ENCODE results near the gene ATP10B. TPM values are rescaled to one million over a fixed set of nuclear protein-coding genes. Genes with fewer than 3 reads are reported as not detected.

Gene ATP10B
- total RNA-seq, 4 donors from 2014 or later, result 17.9 to 29.6 (median 23.5) TPM

DNA sequence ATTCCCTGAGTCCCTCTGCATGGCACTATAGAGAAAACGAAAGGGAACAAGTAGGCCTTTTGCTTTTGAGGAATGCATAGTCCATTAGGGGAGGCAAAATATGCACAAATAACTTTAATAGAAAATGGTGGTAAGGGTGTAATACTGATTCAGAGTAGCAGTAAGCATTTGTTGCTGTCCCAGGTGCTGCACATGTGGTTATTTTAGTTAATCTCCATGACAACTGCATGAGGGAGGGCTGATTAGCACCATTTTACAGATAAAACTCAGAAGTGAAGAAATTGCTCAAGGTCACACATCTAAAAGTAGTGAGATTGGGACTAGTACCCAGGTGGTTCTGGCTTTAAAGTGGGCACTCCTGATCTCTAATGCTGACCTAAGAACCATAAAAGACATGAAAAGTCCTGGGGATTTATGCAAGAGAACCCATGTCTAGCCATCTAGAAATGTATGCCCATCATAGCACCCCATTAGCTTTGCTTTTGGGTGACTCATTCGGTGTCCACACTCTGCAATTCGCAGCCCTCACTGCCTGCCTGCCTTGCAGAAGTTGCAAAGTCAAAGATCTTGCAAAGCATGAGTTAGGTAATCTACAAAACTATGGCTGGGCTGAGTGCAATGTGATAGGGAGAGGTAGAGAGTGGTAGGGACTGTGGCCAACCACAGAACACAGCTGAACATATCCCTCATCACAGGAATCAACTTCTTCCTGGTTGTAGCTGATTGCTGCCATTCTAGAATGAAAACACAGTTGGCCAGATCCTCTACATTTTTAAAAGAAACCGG, 235.1 kb downstream of the ATP10B start:
- 88 to 94% methylated on average over 4 of the region's 4 CpGs for WGBS, 2 donors
- DNase-seq (ENCODE audit: low spot score in 2 of 2), result no peak
- TF ChIP-seq, protein P1, sequence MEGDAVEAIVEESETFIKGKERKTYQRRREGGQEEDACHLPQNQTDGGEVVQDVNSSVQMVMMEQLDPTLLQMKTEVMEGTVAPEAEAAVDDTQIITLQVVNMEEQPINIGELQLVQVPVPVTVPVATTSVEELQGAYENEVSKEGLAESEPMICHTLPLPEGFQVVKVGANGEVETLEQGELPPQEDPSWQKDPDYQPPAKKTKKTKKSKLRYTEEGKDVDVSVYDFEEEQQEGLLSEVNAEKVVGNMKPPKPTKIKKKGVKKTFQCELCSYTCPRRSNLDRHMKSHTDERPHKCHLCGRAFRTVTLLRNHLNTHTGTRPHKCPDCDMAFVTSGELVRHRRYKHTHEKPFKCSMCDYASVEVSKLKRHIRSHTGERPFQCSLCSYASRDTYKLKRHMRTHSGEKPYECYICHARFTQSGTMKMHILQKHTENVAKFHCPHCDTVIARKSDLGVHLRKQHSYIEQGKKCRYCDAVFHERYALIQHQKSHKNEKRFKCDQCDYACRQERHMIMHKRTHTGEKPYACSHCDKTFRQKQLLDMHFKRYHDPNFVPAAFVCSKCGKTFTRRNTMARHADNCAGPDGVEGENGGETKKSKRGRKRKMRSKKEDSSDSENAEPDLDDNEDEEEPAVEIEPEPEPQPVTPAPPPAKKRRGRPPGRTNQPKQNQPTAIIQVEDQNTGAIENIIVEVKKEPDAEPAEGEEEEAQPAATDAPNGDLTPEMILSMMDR (IDR thresholded peaks at IDR 0.05), result no peak
- TF ChIP-seq POLR2A (IDR thresholded peaks at IDR 0.05), result no peak
- no peak overlapping the region for H3K4me3 ChIP-seq (ENCODE audit: low read depth, poor library complexity, severe bottlenecking)
- intact Hi-C loops (cut with DNase I; ENCODE audit: low total_unique reads), result no loop called here

DNA sequence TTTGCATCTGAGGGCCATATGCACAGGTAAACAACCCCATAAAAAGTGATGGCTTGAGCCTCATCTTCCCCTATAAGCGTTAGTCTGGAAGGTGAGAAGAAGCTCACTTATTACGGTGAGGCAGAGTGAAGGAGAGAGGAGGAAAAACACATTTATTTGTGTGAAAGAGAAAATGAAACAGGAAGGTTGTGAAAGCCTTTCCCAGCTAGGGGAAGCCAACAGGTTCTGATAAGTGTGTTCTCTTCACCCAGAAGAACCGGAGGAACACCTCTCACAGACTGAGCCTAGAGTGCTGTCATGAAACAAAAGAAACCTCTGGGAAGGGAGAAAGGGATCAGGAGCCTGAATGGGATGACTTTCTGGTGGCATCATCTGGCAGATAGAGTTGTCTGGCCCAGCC, 237.9 kb downstream of the ATP10B start:
- H3K4me3 ChIP-seq (ENCODE audit: low read depth, poor library complexity, severe bottlenecking), result no peak overlapping the region
- TF ChIP-seq, protein P1 (IDR thresholded peaks at IDR 0.05), result no peak
- no peak for TF ChIP-seq POLR2A (IDR thresholded peaks at IDR 0.05)
- WGBS, 2 donors, result 76 to 78% methylated on average over 3 of the region's 3 CpGs
- intact Hi-C loops (cut with DNase I; ENCODE audit: low total_unique reads), result no loop called here
- DNase-seq (ENCODE audit: low spot score in 2 of 2), result no peak

DNA sequence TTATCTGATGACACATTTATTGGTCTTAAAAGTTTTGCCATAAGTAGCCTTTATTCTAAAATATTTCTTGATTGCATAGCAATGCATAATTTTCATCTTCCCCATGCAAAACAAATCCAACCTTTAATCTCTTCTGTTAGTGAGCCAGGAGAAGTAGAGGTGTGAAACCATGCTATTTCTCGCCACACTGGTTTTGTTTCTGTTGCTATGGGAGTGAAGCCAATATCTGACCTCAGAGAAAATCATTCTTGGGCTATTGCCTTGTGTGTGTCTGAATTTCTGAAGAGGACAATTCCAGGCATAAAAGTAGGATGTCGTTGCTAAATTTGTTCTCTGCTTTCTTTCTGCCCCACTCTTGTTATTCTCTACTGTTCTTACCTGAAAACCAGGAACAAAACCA, 246.7 kb downstream of the ATP10B start:
- intact Hi-C loops (cut with DNase I; ENCODE audit: low total_unique reads), result no loop called here
- WGBS, 2 donors, result 50 to 54% methylated on average over 2 of the region's 2 CpGs
- no peak for DNase-seq (ENCODE audit: low spot score in 2 of 2)

DNA sequence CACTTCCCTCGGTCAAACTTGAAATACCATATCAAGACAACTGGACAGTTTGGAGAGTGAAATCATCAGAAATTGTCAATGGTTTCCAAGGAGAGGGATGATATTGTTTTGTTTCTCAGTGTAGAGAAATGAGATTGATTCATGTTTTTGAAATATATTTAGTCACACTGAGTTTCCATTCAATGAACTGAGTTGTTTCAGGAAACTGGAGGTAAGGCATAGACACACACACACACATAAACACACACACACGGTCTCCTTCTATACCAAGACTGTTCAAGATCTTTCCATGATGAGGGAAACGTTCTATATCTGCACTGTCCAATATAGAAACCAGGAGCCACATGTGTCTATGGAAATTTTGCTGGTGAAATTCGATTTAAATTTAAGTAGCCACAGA, 247.5 kb downstream of the ATP10B start:
- TF ChIP-seq, protein P1 (IDR thresholded peaks at IDR 0.05), result no peak
- TF ChIP-seq POLR2A (IDR thresholded peaks at IDR 0.05), result no peak
- 68 to 69% methylated on average over 4 of the region's 4 CpGs for WGBS, 2 donors
- intact Hi-C loops (cut with DNase I; ENCODE audit: low total_unique reads), result no loop called here
- no peak for DNase-seq (ENCODE audit: low spot score in 2 of 2)
- no peak overlapping the region for H3K4me3 ChIP-seq (ENCODE audit: low read depth, poor library complexity, severe bottlenecking)

More for the DNA sequence above, 246.7 kb downstream of the ATP10B start:
- no peak for TF ChIP-seq POLR2A (IDR thresholded peaks at IDR 0.05)
- TF ChIP-seq, protein P1 (IDR thresholded peaks at IDR 0.05), result no peak
- H3K4me3 ChIP-seq (ENCODE audit: low read depth, poor library complexity, severe bottlenecking), result no peak overlapping the region

DNA sequence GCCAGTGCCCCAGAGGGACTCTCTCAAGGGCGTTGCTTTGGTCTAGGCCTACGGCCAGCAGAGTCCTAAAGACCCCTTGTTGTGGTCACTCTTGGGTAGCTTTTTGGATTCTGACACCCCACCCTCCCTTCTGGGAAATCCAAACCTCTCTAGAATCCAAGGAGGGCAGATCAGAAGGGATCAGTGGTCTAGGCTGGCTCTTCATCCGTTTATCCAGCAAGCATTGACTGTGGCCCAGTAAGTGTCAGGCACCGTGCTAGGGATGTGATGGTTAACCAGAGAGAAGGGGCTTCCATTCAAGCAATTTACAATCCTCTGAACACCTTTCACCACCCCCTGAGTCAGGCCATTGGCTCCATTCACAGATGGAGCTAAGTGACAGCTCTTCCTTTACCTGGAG, 249.3 kb downstream of the ATP10B start:
- no peak for DNase-seq (ENCODE audit: low spot score in 2 of 2)
- intact Hi-C loops (cut with DNase I; ENCODE audit: low total_unique reads), result no loop called here
- 87 to 93% methylated on average over 4 of the region's 4 CpGs for WGBS, 2 donors
- H3K4me3 ChIP-seq (ENCODE audit: low read depth, poor library complexity, severe bottlenecking), result no peak overlapping the region
- no peak for TF ChIP-seq POLR2A (IDR thresholded peaks at IDR 0.05)
- TF ChIP-seq, protein P1 (IDR thresholded peaks at IDR 0.05), result no peak

DNA sequence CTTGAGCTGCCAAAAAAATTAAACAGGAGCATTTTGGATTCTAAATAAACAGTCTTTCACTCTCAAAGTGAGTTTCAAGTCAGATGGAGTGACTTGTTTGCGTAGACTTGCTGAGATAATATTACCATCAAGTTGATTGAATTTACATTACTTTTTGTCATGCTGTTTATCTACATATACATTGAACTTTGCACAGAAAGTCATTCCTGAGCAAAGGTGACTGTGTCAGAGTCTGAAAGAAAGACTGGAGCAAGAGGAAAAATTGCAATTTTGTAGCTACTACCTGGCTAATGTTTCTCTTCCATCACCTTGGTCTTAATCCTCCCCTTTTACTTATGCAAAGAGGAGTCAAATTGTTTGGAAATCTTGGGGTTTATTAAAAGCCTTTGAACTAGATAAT, 251.0 kb downstream of the ATP10B start:
- intact Hi-C loops (cut with DNase I; ENCODE audit: low total_unique reads), result no loop called here
- TF ChIP-seq, protein P1 (IDR thresholded peaks at IDR 0.05), result no peak
- no peak for TF ChIP-seq POLR2A (IDR thresholded peaks at IDR 0.05)
- WGBS, 2 donors, result 95 to 97% methylated on average over 1 of the region's 1 CpG
- no peak overlapping the region for H3K4me3 ChIP-seq (ENCODE audit: low read depth, poor library complexity, severe bottlenecking)
- no peak for DNase-seq (ENCODE audit: low spot score in 2 of 2)
